Uterus (tissue), 2 donors: ENCODE measurements around the gene PLEKHH3.

Source experiments
- CTCF ChIP-seq, 4 experiments: fragments of 200-600 bp in 2 of 4; fragments of 450-650 bp in 2 of 4; sonication (generic) in 2 of 4; IDR thresholded peaks; one replicate each; pipeline ENCODE4 v1.5.1; 2016 to 2019; ENCODE audit warnings: antibody characterized with exemption in 4 of 4, mild to moderate bottlenecking in 2 of 4, moderate library complexity in 1 of 4
- POLR2A ChIP-seq, 2 donors: fragments of 450-650 bp; IDR thresholded peaks; one replicate each; pipeline ENCODE4 v1.6.1; 2016; ENCODE audit warnings: antibody characterized with exemption in 2 of 2, mild to moderate bottlenecking in 1 of 2, moderate library complexity in 1 of 2

DNA sequence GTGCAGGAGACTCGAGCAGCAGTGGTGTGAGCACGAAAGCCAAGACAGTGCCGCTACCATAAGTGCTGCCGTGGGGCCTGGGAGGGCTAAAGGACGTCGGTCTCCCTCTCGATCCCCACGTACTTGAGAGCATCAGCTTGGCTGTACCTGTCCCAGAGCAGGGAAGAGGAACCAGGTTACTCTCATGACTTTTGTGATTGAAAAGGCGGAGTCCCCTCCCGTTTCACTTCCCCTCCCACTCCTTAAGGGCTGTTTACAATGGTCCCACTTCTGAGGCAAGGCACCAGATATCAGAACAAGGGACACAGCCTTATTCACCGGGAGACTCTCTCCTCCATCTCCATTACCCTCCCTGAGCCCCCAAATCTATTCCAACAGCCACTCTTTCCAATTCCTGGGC is 25.7 kb upstream of the PLEKHH3 start:
- TF ChIP-seq CTCF (IDR thresholded peaks at IDR 0.05) (no peak), POLR2A (IDR thresholded peaks at IDR 0.05) (no peak)
